Hepatocyte (in vitro differentiated cells): ENCODE results near the gene NR3C2. TPM values are rescaled to one million over a fixed set of nuclear protein-coding genes. Genes with fewer than 3 reads are reported as not detected.

Experiments used
- DNase-seq: peaks from one replicate; pipeline ENCODE4 v3.0.0-alpha.2; 2016; ENCODE audit warnings: low spot score
- H2AFZ ChIP-seq: fragments of 200-600 bp; sonication (generic); 2 replicates; pipeline ENCODE4 v1.6.0; 2016; ENCODE audit warnings: antibody characterized with exemption, mild to moderate bottlenecking
- H3K27ac ChIP-seq: fragments of 200-600 bp; sonication (generic); 2 replicates; pipeline ENCODE4 v1.5.1; 2016; ENCODE audit warnings: mild to moderate bottlenecking
- H3K27me3 ChIP-seq: fragments of 200-600 bp; sonication (generic); 2 replicates; pipeline ENCODE4 v1.6.1; 2016
- H3K36me3 ChIP-seq: fragments of 200-600 bp; sonication (generic); replicated peaks from 2 replicates; pipeline ENCODE4 v1.5.1; 2016; ENCODE audit warnings: low read depth; ENCODE audit not compliant: insufficient read depth
- H3K4me1 ChIP-seq: fragments of 200-600 bp; sonication (generic); 2 replicates; pipeline ENCODE4 v1.5.1; 2016; ENCODE audit warnings: mild to moderate bottlenecking, moderate library complexity; ENCODE audit not compliant: insufficient read depth
- H3K4me2 ChIP-seq: fragments of 200-600 bp; sonication (generic); 2 replicates; pipeline ENCODE4 v1.6.0; 2016
- H3K4me3 ChIP-seq: fragments of 200-600 bp; sonication (generic); 2 replicates; pipeline ENCODE4 v1.5.1; 2016; ENCODE audit warnings: mild to moderate bottlenecking
- H3K79me2 ChIP-seq: fragments of 200-600 bp; sonication (generic); 2 replicates; pipeline ENCODE4 v1.6.0; 2017; ENCODE audit warnings: mild to moderate bottlenecking
- H3K9me2 ChIP-seq: fragments of 200-600 bp; sonication (generic); replicated peaks from 2 replicates; pipeline ENCODE4 v1.6.0; 2017; ENCODE audit warnings: mild to moderate bottlenecking; ENCODE audit not compliant: insufficient read depth
- H3K9me3 ChIP-seq: fragments of 200-600 bp; sonication (generic); 2 replicates; pipeline ENCODE4 v1.5.1; 2016; ENCODE audit warnings: low read depth, mild to moderate bottlenecking
- H4K20me1 ChIP-seq: fragments of 200-600 bp; sonication (generic); 2 replicates; pipeline ENCODE4 v1.6.0; 2016; ENCODE audit warnings: mild to moderate bottlenecking; ENCODE audit not compliant: insufficient read depth, poor library complexity, severe bottlenecking
- EZH2 ChIP-seq: fragments of 200-600 bp; sonication (generic); IDR thresholded peaks from 2 replicates; pipeline ENCODE4 v1.6.1; 2016; ENCODE audit warnings: antibody characterized with exemption, mild to moderate bottlenecking, borderline replicate concordance
- EZH2phosphoT487 ChIP-seq: fragments of 200-600 bp; sonication (generic); IDR thresholded peaks from one replicate; pipeline ENCODE4 v1.6.1; 2018; ENCODE audit warnings: antibody characterized with exemption, mild to moderate bottlenecking, low read depth, moderate library complexity; ENCODE audit not compliant: unreplicated experiment, severe bottlenecking
- WGBS: methylation state at CpG from one replicate; pipeline ENCODE4 v1.1.6; 2016; ENCODE audit warnings: low lambda C conversion rate; ENCODE audit errors: missing lambda C conversion rate; 5-methylcytosine and 5-hydroxymethylcytosine counted together
- polyA plus RNA-seq: library from polyadenylated mRNA; unstranded; fragments of >200 nt; fragmentation: Nextera tagmentation; extraction: Ambion mirVana; gene quantifications from 2 replicates; pipeline ENCODE4 v1.2.1, GENCODE V29; 2016
- total RNA-seq: library from RNA; depleted of rRNA; stranded (reverse); fragments of >200 nt; gene quantifications from 2 replicates; pipeline ENCODE4 v1.2.3, GENCODE V29; 2014
- TF ChIP-seq, protein P1 (sequence below): fragments of 200-600 bp; sonication (generic); IDR thresholded peaks from 2 replicates; pipeline ENCODE4 v1.5.1; 2016; ENCODE audit warnings: antibody characterized with exemption, mild to moderate bottlenecking; ENCODE audit not compliant: poor library complexity

The NR3C2 gene
- total and polyA plus RNA-seq, 2 experiments from 2014 or later: 2.3 to 7.1 TPM

DNA sequence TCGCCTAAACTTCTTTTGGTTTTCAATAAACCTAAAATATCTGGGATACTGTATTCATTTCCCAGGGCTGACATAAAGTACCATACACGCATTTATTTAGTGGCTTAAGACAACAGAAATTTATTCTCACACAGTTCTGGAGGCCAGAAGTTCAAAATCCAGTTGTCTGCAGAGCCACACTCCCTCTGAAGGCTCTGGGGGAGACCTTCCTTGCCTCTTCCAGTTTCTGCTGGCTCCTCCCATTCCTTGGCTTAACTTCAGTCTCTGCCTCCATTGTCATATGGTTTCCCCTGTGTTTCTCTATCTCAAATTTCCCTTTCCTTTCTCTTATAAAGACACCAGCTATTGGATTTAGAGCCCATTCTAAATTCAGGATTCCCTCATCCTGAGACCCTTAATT lies 44.4 kb downstream of the NR3C2 start:
- 95% methylated on average over 2 of the region's 2 CpGs for WGBS
- Histone ChIP-seq H3K27me3 (no peaks in the 10 kb centered on the region), H2AFZ (no peak overlapping the region), H3K9me2 (no peaks in the 10 kb centered on the region), H3K4me1 (no peaks in the 10 kb centered on the region), H3K4me3 (no peak overlapping the region), H3K36me3 (no peaks in the 10 kb centered on the region), H3K4me2 (no peak overlapping the region), H4K20me1 (no peaks in the 10 kb centered on the region), H3K27ac (no peak overlapping the region), H3K9me3 (no peaks in the 10 kb centered on the region), H3K79me2 (no peaks in the 10 kb centered on the region)
- DNase-seq: no peak
- TF ChIP-seq EZH2phosphoT487: no peak
- TF ChIP-seq EZH2: no peak
- TF ChIP-seq, protein P1, sequence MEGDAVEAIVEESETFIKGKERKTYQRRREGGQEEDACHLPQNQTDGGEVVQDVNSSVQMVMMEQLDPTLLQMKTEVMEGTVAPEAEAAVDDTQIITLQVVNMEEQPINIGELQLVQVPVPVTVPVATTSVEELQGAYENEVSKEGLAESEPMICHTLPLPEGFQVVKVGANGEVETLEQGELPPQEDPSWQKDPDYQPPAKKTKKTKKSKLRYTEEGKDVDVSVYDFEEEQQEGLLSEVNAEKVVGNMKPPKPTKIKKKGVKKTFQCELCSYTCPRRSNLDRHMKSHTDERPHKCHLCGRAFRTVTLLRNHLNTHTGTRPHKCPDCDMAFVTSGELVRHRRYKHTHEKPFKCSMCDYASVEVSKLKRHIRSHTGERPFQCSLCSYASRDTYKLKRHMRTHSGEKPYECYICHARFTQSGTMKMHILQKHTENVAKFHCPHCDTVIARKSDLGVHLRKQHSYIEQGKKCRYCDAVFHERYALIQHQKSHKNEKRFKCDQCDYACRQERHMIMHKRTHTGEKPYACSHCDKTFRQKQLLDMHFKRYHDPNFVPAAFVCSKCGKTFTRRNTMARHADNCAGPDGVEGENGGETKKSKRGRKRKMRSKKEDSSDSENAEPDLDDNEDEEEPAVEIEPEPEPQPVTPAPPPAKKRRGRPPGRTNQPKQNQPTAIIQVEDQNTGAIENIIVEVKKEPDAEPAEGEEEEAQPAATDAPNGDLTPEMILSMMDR: no peak

- Histone ChIP-seq H3K4me2 (no peak overlapping the region), H3K27ac (no peak overlapping the region), H3K36me3 (no peaks in the 10 kb centered on the region), H3K9me3 (no peaks in the 10 kb centered on the region), H3K79me2 (no peaks in the 10 kb centered on the region), H3K4me1 (no peaks in the 10 kb centered on the region), H3K9me2 (no peaks in the 10 kb centered on the region), H4K20me1 (no peaks in the 10 kb centered on the region), H3K27me3 (no peaks in the 10 kb centered on the region), H2AFZ (no peak overlapping the region), H3K4me3 (no peak overlapping the region)
- TF ChIP-seq EZH2: no peak
- TF ChIP-seq EZH2phosphoT487: no peak
- TF ChIP-seq, protein P1: no peak
- no peak for DNase-seq
- 66% methylated on average over 3 of the region's 3 CpGs for WGBS
These were observed 45.1 kb downstream of the NR3C2 start for GRCh38 chr4:148396986-148397673.

- Histone ChIP-seq H3K79me2 (no peaks in the 10 kb centered on the region), H3K36me3 (no peaks in the 10 kb centered on the region), H4K20me1 (no peaks in the 10 kb centered on the region), H3K27me3 (no peaks in the 10 kb centered on the region), H3K27ac (no peak overlapping the region), H3K9me2 (no peaks in the 10 kb centered on the region), H3K4me1 (no peaks in the 10 kb centered on the region), H2AFZ (no peak overlapping the region), H3K4me2 (no peak overlapping the region), H3K9me3 (no peaks in the 10 kb centered on the region), H3K4me3 (no peak overlapping the region)
- TF ChIP-seq, protein P1: no peak
- TF ChIP-seq EZH2 (no peak), EZH2phosphoT487 (no peak)
- no peak for DNase-seq
- 97% methylated on average over 1 of the region's 1 CpG for WGBS
These were observed 46.4 kb downstream of the NR3C2 start for GRCh38 chr4:148395771-148396170.
